ENCODE measurements around the gene PPDPF. TPM values are rescaled to one million over a fixed set of nuclear protein-coding genes. Genes with fewer than 3 reads are reported as not detected.

The PPDPF gene
- total RNA-seq, 1 donor from 2014 or later: 251 TPM

DNA sequence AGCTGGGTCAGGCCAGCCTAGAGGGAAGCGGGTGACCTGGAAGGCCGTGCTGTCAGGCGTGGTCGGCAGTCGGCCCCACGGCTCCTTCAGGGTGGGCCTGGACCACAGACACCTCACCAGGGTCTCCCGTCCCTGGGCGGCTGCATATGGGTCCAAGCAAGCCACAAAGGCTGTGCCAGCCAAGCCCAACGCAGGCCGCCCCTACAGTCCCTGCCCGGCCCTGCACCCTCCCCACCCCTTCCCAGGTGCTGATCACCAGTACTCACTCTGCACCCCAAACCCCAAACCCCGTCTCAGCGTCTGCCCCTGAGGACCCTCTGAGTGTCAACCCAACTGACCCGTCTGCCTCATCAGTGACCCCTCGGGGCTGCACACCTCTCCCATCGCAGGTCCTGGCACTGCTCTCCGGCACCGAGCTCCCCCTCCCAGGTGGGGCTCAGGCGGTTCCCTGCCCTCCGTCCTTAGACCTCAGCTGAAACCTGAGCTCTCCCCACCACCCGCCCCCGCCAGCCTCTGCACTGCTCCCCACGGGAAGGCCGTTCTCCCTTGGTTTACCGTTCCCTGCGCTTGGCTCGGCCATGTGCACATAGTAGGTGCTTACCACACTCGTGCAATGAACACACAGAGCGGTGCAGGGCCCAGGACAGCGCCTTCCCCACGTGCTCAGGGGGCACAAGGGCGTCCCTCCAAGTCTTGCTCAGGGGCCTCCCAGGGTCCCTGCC is 1.5 kb upstream of the PPDPF start:
- H3K27ac ChIP-seq (ENCODE audit: low read depth, low read length): no peak overlapping the region
- Mint-ChIP-seq H3K27me3 (ENCODE audit: low read depth, unreplicated experiment) (peaks cover 2% of the 10 kb centered on the region), H3K9me3 (ENCODE audit: unreplicated experiment) (peaks cover 1% of the 10 kb centered on the region)

DNA sequence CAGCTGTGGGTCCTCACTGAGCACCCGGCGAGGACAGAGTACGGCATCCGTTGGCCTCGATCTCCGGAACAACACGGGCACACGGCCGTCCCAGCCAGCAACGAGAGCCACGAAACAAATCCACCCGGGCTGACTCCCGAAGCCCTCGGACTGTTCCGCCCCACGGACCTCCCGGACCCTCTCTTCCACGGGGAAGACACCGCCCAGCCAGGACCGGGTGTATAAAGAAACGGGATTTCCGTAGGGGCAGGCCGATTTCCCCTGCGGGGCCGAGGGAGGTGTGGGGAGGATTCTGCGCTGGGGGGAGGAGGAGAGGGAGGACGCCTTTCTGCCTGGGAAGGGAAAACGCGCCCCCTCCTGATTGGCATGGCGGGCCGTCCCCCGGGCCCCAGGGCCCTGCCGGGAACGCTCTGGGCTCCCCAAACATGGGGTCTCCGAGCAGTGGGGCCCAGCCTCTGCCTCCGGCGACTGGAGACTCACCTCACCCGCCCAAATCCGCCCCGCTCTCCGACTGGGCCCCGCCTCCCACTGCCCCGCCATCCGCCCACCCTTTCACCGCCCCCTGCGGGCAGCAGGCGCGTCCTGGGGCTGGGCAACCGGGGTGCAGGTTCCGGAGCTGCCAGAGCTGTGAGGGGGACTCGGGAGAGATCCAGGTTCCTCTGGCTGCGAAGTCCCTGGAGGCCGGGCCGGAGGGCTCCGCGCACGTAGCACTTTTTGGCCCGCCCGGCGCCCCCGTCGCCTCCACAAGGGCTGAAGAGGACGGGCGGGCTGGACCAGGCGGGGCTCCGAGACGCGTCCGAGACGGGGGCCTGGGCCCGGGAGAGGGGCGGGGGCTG is 679 bp upstream of the PPDPF start:
- H3K4me1 ChIP-seq (ENCODE audit: insufficient read depth, low read length): peaks cover 14% of the 10 kb centered on the region
- H3K4me2 ChIP-seq (ENCODE audit: low read length): peak overlapping the region; percentile 100
- peak overlapping the region; percentile 50 for H3K27ac ChIP-seq (ENCODE audit: low read depth, low read length)
- Mint-ChIP-seq H3K4me3 (ENCODE audit: unreplicated experiment) (peak overlapping the region; percentile 82), H3K27ac (ENCODE audit: unreplicated experiment) (peak overlapping the region; percentile 53), H3K27me3 (ENCODE audit: low read depth, unreplicated experiment) (peaks cover 2% of the 10 kb centered on the region), H3K36me3 (ENCODE audit: low read depth, unreplicated experiment) (peaks cover 17% of the 10 kb centered on the region), H3K4me1 (ENCODE audit: low read depth, unreplicated experiment) (peaks cover 2% of the 10 kb centered on the region), H3K9me3 (ENCODE audit: unreplicated experiment) (peaks cover 1% of the 10 kb centered on the region)
- H3K36me3 ChIP-seq (ENCODE audit: insufficient read depth, low read length): no peaks in the 10 kb centered on the region
- TF ChIP-seq EZH2 (IDR thresholded peaks at IDR 0.05; ENCODE audit: insufficient read depth, low read length): peak; percentile 48
- TF ChIP-seq, protein P1, sequence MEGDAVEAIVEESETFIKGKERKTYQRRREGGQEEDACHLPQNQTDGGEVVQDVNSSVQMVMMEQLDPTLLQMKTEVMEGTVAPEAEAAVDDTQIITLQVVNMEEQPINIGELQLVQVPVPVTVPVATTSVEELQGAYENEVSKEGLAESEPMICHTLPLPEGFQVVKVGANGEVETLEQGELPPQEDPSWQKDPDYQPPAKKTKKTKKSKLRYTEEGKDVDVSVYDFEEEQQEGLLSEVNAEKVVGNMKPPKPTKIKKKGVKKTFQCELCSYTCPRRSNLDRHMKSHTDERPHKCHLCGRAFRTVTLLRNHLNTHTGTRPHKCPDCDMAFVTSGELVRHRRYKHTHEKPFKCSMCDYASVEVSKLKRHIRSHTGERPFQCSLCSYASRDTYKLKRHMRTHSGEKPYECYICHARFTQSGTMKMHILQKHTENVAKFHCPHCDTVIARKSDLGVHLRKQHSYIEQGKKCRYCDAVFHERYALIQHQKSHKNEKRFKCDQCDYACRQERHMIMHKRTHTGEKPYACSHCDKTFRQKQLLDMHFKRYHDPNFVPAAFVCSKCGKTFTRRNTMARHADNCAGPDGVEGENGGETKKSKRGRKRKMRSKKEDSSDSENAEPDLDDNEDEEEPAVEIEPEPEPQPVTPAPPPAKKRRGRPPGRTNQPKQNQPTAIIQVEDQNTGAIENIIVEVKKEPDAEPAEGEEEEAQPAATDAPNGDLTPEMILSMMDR (IDR thresholded peaks at IDR 0.05; ENCODE audit: insufficient read depth, low read depth, low read length): no peak
- no peak for FAIRE-seq
- peak overlapping the region; percentile 88 for H2AFZ ChIP-seq (ENCODE audit: low read depth, low read length)
- H3K4me3 ChIP-seq (ENCODE audit: insufficient read depth, low read depth, low read length): peak overlapping the region; percentile 67
- peak; percentile 37 for DNase-seq (ENCODE audit: low read depth)
- H3K9me3 ChIP-seq (ENCODE audit: insufficient read depth, low read depth, low read length): no peaks in the 10 kb centered on the region
- peaks cover 28% of the 10 kb centered on the region for H3K79me2 ChIP-seq (ENCODE audit: insufficient read depth, low read length)
- peaks cover 37% of the 10 kb centered on the region for H4K20me1 ChIP-seq (ENCODE audit: insufficient read depth, low read length)
- H3K27me3 ChIP-seq (ENCODE audit: insufficient read depth, low read length): no peaks in the 10 kb centered on the region
- peak overlapping the region; percentile 91 for H3K9ac ChIP-seq (ENCODE audit: low read length)

More for the DNA sequence above, 1.5 kb upstream of the PPDPF start:
- Histone ChIP-seq H3K36me3 (ENCODE audit: insufficient read depth, low read length) (no peaks in the 10 kb centered on the region), H3K4me2 (ENCODE audit: low read length) (peak overlapping the region; percentile 100), H3K9ac (ENCODE audit: low read length) (peak overlapping the region; percentile 91), H3K4me1 (ENCODE audit: insufficient read depth, low read length) (peaks cover 14% of the 10 kb centered on the region), H4K20me1 (ENCODE audit: insufficient read depth, low read length) (peaks cover 29% of the 10 kb centered on the region), H3K27me3 (ENCODE audit: insufficient read depth, low read length) (no peaks in the 10 kb centered on the region), H2AFZ (ENCODE audit: low read depth, low read length) (peak overlapping the region; percentile 88), H3K79me2 (ENCODE audit: insufficient read depth, low read length) (peaks cover 28% of the 10 kb centered on the region), H3K9me3 (ENCODE audit: insufficient read depth, low read depth, low read length) (no peaks in the 10 kb centered on the region), H3K4me3 (ENCODE audit: insufficient read depth, low read depth, low read length) (peak overlapping the region; percentile 67)
- no peak for DNase-seq (ENCODE audit: low read depth)
- Mint-ChIP-seq H3K4me3 (ENCODE audit: unreplicated experiment) (peak overlapping the region; percentile 82), H3K27ac (ENCODE audit: unreplicated experiment) (peak overlapping the region; percentile 53), H3K4me1 (ENCODE audit: low read depth, unreplicated experiment) (peaks cover 2% of the 10 kb centered on the region), H3K36me3 (ENCODE audit: low read depth, unreplicated experiment) (peaks cover 12% of the 10 kb centered on the region)
- TF ChIP-seq, protein P1 (IDR thresholded peaks at IDR 0.05; ENCODE audit: insufficient read depth, low read depth, low read length): no peak
- TF ChIP-seq EZH2 (IDR thresholded peaks at IDR 0.05; ENCODE audit: insufficient read depth, low read length): no peak
- no peak for FAIRE-seq

Data from astrocyte (in vitro differentiated cells and primary cell).